Breast epithelium (tissue), 3 donors: ENCODE results near the gene ABCA4.
A peak's percentile ranks its signal among the peaks of the same experiment; 100 is the strongest.

Experiments used
- CTCF ChIP-seq, 3 donors: fragments of 450-650 bp; IDR thresholded peaks; one replicate each; pipeline ENCODE4 v1.5.1; 2016 to 2017; ENCODE audit warnings: antibody characterized with exemption in 3 of 3, mild to moderate bottlenecking in 3 of 3, moderate library complexity in 3 of 3
- POLR2A ChIP-seq: fragments of 450-650 bp; IDR thresholded peaks from one replicate; pipeline ENCODE4 v1.6.1; 2016; ENCODE audit warnings: antibody characterized with exemption, mild to moderate bottlenecking, moderate library complexity
- POLR2AphosphoS5 ChIP-seq, 3 donors: sonication (generic); formaldehyde crosslinking; IDR thresholded peaks; one replicate each; pipeline ENCODE4 v1.6.1; 2017; ENCODE audit warnings: antibody characterized with exemption in 3 of 3

- TF ChIP-seq CTCF (IDR thresholded peaks at IDR 0.05), result no peak
- no peak for TF ChIP-seq POLR2A
- peak in 1 of 3 donors; percentile 31 for TF ChIP-seq POLR2AphosphoS5 (IDR thresholded peaks at IDR 0.05)
Measured at GRCh38 chr1:94044290-94044790, 76.6 kb downstream of the ABCA4 start.
